GM10248 (cell line): ENCODE measurements around the gene MBTD1.

Experiments used
- CTCF ChIA-PET: fragments of 300-600 bp; sonication (Branson Sonifier 250); formaldehyde crosslinking; extraction: SDS; loops from one replicate; lab custom pipeline; 2021; ENCODE audit warnings: antibody characterized with exemption; lab: Yijun Ruan, JAX
- POLR2A ChIA-PET: fragments of 350-650 bp; sonication (Branson Sonifier 250); formaldehyde crosslinking; extraction: SDS; loops from one replicate; lab custom pipeline; 2020; ENCODE audit warnings: antibody characterized with exemption; lab: Yijun Ruan, JAX
- DNase-seq: peaks from one replicate; pipeline ENCODE4 v3.0.0; 2012; ENCODE audit errors: extremely low spot score
- CTCF ChIP-seq: IDR thresholded peaks from 2 replicates; pipeline ENCODE4 v1.5.1; 2012; ENCODE audit warnings: mild to moderate bottlenecking, low read depth; ENCODE audit errors: extremely low read depth, missing control alignments, control extremely low read depth

Gene MBTD1

GRCh38 chr17:51133365-51133764, 126.5 kb downstream of the MBTD1 start:
- TF ChIP-seq CTCF, result no peak
- no peak for DNase-seq
- CTCF ChIA-PET, result interaction anchor here (1.3 to 3.3 kb wide), 3 partner anchors 9 to 20 kb away, joined by 4 to 13 read pairs (median 6); partner anchors contain the start of gene NME1
- POLR2A ChIA-PET, result no interaction called here

DNA sequence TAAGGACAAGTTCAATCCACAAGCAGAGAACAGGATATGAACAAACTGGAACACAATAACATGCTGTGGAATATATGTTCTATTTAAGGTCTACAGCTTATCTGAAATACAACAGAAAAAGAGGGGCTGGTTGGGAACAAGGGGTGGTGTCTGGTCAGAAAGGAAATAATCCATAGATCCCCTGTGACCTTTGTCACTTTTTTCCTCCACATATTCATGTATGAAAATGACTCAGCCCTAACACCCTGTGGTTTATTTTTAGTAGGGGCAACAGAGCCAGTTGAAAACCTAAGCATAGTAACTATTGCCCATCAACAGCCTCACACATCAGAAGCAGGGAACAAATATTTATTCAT, 126.9 kb downstream of the MBTD1 start:
- no peak for TF ChIP-seq CTCF
- peak; percentile 46 for DNase-seq
- ChIA-PET POLR2A (no interaction called here), CTCF (interaction anchor here (1.3 to 3.3 kb wide), 4 partner anchors 9 to 20 kb away, joined by 3 to 13 read pairs (median 5); partner anchors contain the start of gene NME1)

- TF ChIP-seq CTCF, result no peak
- ChIA-PET POLR2A (no interaction called here), CTCF (interaction anchor here (1.4 to 2.6 kb wide), 3 partner anchors 25 to 171 kb away, joined by 3 to 6 read pairs (median 4); partner anchors contain the start of gene NME1)
- no peak for DNase-seq
Observed at GRCh38 chr17:51128076-51128475, 131.8 kb downstream of the MBTD1 start.
